GM21529 (cell line): Measurements from ENCODE around the gene CACNA1B.

Experiments
- ATAC-seq: cut with Tn5 transposase; IDR thresholded peaks from one replicate; pipeline ENCODE4 v1.9.1; 2021; ENCODE audit not compliant: unreplicated experiment

Gene CACNA1B

GRCh38 chr9:138067613-138068367 lies 190.2 kb downstream of the CACNA1B start:
- no peak for ATAC-seq

- ATAC-seq = no peak
Observed at GRCh38 chr9:138068601-138069035, 191.0 kb downstream of the CACNA1B start.

DNA sequence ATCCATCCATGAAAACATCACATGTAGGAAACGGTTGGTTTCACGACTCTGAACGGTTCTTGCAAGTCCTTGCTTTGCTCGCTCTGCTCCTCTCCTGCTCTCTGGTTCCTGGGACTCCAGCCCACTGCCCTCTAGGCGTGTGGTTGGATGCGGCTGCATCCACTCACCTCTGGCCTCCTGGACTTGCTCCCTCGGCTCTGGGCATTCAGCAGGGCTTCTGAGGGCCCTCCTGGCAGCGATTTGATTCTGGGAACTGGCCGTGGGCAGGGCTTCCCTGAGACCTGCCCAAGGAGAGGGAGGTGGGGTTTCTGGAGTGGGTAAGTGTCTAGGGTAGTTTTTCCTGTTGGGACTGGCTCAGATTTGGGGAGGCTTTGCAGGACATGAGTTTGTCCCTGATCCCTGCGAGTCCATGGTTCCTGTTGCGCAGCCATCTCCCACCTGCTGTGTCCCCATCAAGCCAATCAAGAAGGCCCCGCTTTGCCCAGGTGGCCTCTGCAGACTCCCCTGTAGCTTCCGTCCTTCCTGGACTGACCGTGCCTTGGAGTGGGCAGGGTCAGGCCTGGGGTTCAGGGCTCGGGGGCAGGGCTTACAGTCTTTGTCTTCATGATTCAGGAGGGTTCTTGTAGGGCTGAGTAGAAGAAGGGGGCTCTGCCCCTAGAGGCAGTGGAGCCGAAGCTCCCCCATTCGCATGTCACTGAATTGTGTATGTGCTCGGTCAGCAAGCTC lies 192.3 kb downstream of the CACNA1B start:
- no peak for ATAC-seq

DNA sequence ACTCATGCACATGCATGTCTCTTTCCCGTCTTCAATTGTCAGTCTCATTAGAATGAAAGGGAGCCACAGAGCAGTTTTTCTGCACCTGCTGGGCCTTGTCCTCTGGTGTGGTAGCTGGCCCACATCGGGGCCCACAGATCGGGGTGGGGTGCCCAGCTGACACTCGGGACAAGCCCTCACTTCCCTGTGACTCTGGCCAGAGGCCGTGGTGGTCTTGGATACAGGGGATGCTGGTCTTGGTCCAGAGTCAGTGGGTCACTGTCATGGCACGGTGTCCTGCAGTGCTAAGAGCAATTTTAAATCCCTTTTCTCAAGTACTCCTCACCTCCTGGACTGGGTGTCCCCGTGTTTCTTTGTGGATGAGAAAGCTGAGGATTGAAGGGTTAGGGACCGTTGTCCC lies 193.2 kb downstream of the CACNA1B start:
- ATAC-seq = no peak

GRCh38 chr9:138071292-138071691 lies 193.7 kb downstream of the CACNA1B start:
- ATAC-seq = no peak

GRCh38 chr9:138071731-138072130 lies 194.1 kb downstream of the CACNA1B start:
- ATAC-seq = no peak

DNA sequence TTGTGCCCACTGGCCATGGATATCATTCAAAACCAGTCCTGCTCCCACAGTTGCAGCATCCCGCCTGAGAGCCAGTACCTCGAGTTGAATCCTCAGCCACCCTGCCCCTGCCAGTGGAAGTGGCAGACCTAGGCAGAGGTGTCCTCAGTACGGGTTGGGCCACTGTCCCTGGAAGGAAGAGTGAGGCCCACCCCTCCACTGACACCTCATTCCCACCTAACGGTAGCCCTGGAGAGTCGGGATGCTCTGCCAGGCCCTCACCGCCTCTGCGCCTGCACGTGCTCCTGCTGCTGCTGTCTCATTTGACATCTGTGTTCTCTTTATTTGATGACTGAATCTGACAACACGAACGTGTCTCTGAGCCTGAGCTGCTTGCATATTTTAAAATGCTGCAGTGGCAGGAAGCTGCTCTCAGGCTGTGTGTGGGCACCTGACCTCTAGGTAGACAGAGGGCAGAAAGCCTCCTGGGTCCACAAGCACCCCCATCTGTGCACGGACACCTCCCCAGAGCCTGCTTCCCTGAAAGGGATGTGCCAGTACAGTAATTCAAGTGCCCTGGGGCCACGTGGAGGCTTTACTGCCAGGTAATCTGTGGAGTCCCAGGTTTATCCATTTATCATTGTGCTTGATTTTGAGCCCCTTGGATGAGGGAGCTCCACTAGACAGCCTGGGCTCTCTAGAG lies 194.7 kb downstream of the CACNA1B start:
- no peak for ATAC-seq

- no peak for ATAC-seq
Observed at GRCh38 chr9:138072897-138073296, 195.3 kb downstream of the CACNA1B start.

GRCh38 chr9:138073408-138073807 lies 195.8 kb downstream of the CACNA1B start:
- ATAC-seq = no peak

DNA sequence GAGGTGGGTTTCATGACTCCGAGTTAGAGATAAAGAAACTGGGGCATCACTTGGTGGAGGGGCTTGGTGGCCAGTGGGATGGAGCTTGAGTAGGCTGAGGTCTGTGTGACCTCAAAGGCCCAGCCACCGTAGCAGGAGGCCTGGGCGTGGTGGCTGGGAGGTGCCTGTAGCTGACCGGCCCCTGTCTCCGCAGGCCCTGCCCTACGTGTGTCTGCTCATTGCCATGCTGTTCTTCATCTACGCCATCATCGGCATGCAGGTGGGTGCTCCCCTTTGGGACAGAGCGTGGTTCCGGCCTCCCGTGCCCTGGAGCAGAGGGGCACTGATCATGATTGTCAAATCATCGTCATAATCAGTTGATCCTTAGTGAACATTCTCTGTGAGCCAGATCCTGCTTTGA lies 196.2 kb downstream of the CACNA1B start:
- ATAC-seq = no peak

- ATAC-seq = no peak
Observed at GRCh38 chr9:138074516-138074915, 196.9 kb downstream of the CACNA1B start.

DNA sequence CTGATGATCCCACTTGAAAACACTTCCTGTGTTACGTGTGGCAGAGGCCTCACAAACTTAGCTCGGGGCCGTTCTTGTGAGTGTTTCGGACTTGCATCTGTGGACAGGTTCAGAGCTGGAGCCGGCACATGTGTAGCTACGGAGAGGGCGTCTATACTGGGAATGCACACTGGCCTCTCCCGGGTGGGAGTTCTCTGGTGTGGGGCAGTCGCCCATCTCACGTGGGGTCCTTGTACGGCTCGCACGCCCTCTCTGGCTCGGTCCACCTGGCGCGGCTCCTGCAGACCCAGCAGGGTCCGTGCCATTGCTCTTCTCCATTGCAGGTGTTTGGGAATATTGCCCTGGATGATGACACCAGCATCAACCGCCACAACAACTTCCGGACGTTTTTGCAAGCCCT lies 197.9 kb downstream of the CACNA1B start:
- ATAC-seq = no peak

DNA sequence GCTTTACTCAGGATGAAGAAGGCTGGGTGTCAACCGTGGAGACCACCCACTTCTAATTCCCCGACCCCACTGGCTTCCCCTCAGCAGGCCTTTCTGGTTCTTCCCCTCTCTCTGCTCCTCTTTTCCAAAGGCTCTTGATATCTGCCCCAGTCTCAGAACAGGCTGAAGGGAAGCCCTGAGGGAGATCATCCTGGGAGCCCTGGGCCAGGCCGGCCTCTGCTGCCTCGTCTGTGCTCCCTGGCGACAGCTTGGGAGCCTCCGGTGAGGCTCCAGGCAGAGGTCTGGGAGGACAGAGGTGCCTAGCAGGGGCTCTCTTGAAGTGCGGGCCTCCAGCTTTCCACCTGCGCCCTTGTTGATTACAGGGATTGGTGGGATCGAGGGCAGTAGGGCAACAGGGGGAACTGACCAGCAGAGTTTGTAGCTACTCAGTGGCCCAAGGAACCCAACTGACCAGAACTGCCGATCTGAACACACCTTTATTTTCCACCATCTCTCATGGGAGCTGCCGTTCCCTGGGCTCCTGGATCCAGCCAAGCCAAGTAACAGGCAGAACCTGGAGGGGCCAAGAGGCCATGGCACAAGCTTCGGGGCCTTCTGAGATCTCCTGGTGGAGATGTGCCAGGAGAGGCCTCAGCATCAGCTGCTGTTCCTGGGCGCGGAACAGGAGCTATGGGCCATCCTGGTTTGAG lies 198.5 kb downstream of the CACNA1B start:
- no peak for ATAC-seq

GRCh38 chr9:138076650-138077009 lies 199.0 kb downstream of the CACNA1B start:
- ATAC-seq = no peak

GRCh38 chr9:138077126-138077525 lies 199.5 kb downstream of the CACNA1B start:
- ATAC-seq = no peak

GRCh38 chr9:138077898-138078540 lies 200.4 kb downstream of the CACNA1B start:
- no peak for ATAC-seq

DNA sequence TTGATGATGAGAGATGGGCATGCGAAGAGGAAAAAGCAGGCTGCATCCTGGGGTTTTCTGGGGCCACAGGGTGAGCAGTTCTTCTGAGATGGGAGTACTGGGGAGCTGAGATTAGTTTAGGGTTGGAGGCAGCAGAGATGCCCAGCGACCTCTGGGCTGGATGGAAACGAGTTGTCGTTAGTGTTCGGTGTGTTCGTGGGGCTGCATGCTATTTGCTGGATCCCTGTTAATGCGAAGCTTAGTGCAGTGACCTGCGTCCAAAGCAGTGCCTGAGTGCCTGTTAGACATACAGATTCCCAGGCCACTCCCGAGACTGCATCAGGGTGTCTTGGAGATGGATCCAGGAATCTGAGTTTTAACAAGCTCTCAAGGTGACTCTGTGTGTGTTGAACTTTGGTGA lies 201.3 kb downstream of the CACNA1B start:
- ATAC-seq = no peak

GRCh38 chr9:138080979-138081378 lies 203.4 kb downstream of the CACNA1B start:
- ATAC-seq = no peak

GRCh38 chr9:138082918-138083636 lies 205.5 kb downstream of the CACNA1B start:
- ATAC-seq = no peak

DNA sequence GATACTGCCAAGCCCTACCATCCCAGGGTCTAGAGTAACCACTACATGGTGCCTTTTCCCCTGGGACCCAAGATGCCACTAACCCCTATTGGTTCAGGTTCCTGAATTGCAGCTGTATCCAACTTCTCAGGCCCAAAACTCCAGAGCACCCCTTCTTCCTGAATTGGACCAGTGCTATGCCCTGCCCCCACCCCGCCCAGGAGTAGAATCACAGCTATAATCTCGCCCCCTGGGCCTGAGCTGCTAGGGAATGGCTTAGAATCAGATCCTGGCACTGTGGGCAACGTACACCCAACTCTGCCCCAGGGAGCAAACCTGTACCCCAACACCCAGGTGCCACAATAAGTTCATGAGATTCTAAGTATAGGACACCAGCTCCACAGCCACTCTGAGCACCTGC lies 206.3 kb downstream of the CACNA1B start:
- no peak for ATAC-seq
